ENCODE measurements around the gene PAX6. TPM values are rescaled to one million over a fixed set of nuclear protein-coding genes. Genes with fewer than 3 reads are reported as not detected.

The PAX6 gene
- total and polyA plus RNA-seq, 5 donors from 2014 or later, result not detected

DNA sequence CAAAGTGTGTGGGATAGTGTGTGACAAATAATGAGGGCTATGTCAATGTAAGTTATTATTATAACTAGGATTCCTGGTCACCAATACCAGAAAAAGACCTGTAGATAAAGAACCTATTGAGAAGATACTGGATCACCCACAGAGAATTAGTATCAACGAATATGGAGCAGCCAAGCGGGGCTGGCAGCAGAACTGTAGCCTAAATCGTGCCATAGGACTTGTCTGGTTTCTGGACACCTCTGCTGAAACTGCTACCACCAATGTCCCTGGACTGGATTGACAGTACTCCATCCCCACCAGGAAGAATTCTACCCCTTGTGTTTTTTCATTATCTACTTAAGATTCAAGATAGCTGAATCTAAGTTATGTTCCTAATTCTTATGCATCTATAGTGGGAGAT is 30.3 kb upstream of the PAX6 start:
- Histone ChIP-seq H3K9me3 (ENCODE audit: control insufficient read depth in 2 of 2, low read length in 2 of 2) (no peaks in the 10 kb centered on the region), H3K4me3 (ENCODE audit: low read depth, low read length) (no peak overlapping the region), H3K27me3 (ENCODE audit: control insufficient read depth, insufficient read depth, low read length) (peaks cover 12% of the 10 kb centered on the region), H3K4me1 (ENCODE audit: control insufficient read depth, insufficient read depth, low read length, poor library complexity, severe bottlenecking) (no peaks in the 10 kb centered on the region), H3K27ac (ENCODE audit: insufficient read depth, low read length, poor library complexity, severe bottlenecking) (no peak overlapping the region), H3K36me3 (ENCODE audit: control insufficient read depth, insufficient read depth, low read length) (no peaks in the 10 kb centered on the region)
- Mint-ChIP-seq H3K9me3 (peaks cover 0 to 2% (median 0%) of the 10 kb centered on the region in 7 donors), H3K27me3 (peaks cover 44% of the 10 kb centered on the region), H3K27ac (no peak overlapping the region), H3K4me3 (no peak overlapping the region), H3K4me1 (no peaks in the 10 kb centered on the region), H3K36me3 (no peaks in the 10 kb centered on the region)
- ATAC-seq (ENCODE audit: low read depth in 2 of 2) (no peak), DNase-seq (no peak)

DNA sequence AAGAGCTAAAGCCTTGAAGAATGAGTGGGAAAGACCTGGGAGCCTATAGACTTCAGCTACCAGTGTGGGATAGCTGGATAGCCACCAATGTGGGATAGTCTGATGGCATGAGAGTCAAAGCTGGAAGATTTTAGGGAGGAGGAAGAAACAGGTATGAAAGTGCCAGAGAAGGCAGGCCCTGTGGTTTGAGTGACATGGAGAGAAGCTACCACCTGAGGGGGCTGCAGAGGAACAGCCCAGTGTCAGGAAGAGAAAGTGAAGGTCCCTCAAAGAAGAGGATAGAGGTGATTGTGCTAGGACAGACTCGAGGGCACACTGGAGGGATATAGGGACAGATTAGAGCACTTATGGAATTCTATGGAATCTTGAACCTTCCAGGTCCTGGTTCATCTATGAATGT is 23.1 kb upstream of the PAX6 start:
- peaks cover 29% of the 10 kb centered on the region for H3K27me3 Mint-ChIP-seq
- Histone ChIP-seq H3K9me3 (ENCODE audit: control insufficient read depth in 2 of 2, low read length in 2 of 2) (no peaks in the 10 kb centered on the region), H3K27me3 (ENCODE audit: control insufficient read depth, insufficient read depth, low read length) (peaks cover 25% of the 10 kb centered on the region), H3K36me3 (ENCODE audit: control insufficient read depth, insufficient read depth, low read length) (no peaks in the 10 kb centered on the region), H3K4me3 (ENCODE audit: low read depth, low read length) (no peak overlapping the region), H3K4me1 (ENCODE audit: control insufficient read depth, insufficient read depth, low read length, poor library complexity, severe bottlenecking) (no peaks in the 10 kb centered on the region), H3K27ac (ENCODE audit: insufficient read depth, low read length, poor library complexity, severe bottlenecking) (no peak overlapping the region)
- H3K36me3 Mint-ChIP-seq, result no peaks in the 10 kb centered on the region
- H3K9me3 Mint-ChIP-seq, result peaks cover 0 to 3% (median 0%) of the 10 kb centered on the region in 7 donors
- ATAC-seq (ENCODE audit: low read depth in 2 of 2) (no peak), DNase-seq (no peak)
- H3K4me1 Mint-ChIP-seq, result no peaks in the 10 kb centered on the region
- H3K4me3 Mint-ChIP-seq, result no peak overlapping the region
- H3K27ac Mint-ChIP-seq, result no peak overlapping the region

DNA sequence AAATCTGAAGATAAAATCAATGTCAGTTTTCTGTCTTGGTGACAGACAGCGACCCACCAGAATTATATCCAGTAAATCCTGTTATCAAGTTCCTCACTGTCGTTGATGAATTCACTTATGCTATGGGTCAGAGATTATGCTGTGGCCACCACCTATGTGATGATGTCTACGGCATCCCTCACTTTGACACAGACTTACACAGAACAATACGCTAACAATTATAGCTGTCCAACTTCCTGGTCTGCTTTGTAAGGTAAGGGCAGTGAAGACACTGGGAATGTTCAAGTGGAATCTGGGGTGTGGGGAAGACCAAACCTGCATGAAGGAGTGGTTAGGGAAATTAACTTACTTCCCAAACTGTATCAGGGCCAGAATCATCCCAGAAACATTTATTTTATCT is 19.3 kb upstream of the PAX6 start:
- Mint-ChIP-seq H3K9me3 (peaks cover 0 to 6% (median 0%) of the 10 kb centered on the region in 7 donors), H3K27me3 (peaks cover 53% of the 10 kb centered on the region)

DNA sequence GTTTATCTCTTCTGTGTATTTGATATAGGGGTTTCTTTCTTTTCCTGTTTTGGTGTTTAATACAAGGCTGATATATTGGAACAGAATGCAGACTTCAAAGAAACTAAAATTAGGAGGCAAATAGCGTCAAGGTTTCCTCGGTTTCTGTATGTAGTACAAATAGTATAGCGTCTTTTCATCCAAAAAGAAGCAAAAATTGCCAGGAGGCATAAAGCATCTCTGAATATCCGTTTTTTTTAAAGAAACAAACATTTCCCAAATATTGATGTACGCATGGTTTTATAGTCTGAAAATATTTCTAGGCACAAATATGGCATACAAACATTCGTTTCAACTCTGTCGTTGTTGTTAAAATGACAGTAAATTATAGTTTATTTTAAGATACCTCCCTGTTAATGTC is 17.1 kb upstream of the PAX6 start:
- Histone ChIP-seq H3K36me3 (ENCODE audit: control insufficient read depth, insufficient read depth, low read length) (no peaks in the 10 kb centered on the region), H3K27ac (ENCODE audit: insufficient read depth, low read length, poor library complexity, severe bottlenecking) (no peak overlapping the region), H3K4me1 (ENCODE audit: control insufficient read depth, insufficient read depth, low read length, poor library complexity, severe bottlenecking) (peaks cover 12% of the 10 kb centered on the region), H3K4me3 (ENCODE audit: low read depth, low read length) (no peak overlapping the region), H3K27me3 (ENCODE audit: control insufficient read depth, insufficient read depth, low read length) (peaks cover 41% of the 10 kb centered on the region), H3K9me3 (ENCODE audit: control insufficient read depth in 2 of 2, low read length in 2 of 2) (peaks cover 0 to under 1% of the 10 kb centered on the region in 2 experiments)
- no peak overlapping the region for H3K4me3 Mint-ChIP-seq
- peaks cover 0 to 8% (median 0%) of the 10 kb centered on the region in 7 donors for H3K9me3 Mint-ChIP-seq
- DNase-seq (no peak), ATAC-seq (ENCODE audit: low read depth in 2 of 2) (no peak)
- peaks cover 72% of the 10 kb centered on the region for H3K27me3 Mint-ChIP-seq
- H3K27ac Mint-ChIP-seq, result no peak overlapping the region
- H3K36me3 Mint-ChIP-seq, result no peaks in the 10 kb centered on the region
- peaks cover 10 to 34% (median 17%) of the 10 kb centered on the region in 4 donors for H3K4me1 Mint-ChIP-seq

More for the DNA sequence above, 19.3 kb upstream of the PAX6 start:
- Mint-ChIP-seq H3K4me3 (no peak overlapping the region), H3K27ac (peak overlapping the region in 1 of 3 donors; percentile 22), H3K36me3 (no peaks in the 10 kb centered on the region), H3K4me1 (peaks cover 5 to 19% (median 10%) of the 10 kb centered on the region in 4 donors)
- ATAC-seq (ENCODE audit: low read depth in 2 of 2) (no peak), DNase-seq (no peak)
- H3K36me3 ChIP-seq (ENCODE audit: control insufficient read depth, insufficient read depth, low read length), result no peaks in the 10 kb centered on the region
- no peak overlapping the region for H3K4me3 ChIP-seq (ENCODE audit: low read depth, low read length)
- H3K27ac ChIP-seq (ENCODE audit: insufficient read depth, low read length, poor library complexity, severe bottlenecking), result no peak overlapping the region
- H3K27me3 ChIP-seq (ENCODE audit: control insufficient read depth, insufficient read depth, low read length), result peaks cover 37% of the 10 kb centered on the region
- H3K9me3 ChIP-seq (ENCODE audit: control insufficient read depth in 2 of 2, low read length in 2 of 2), result no peaks in the 10 kb centered on the region
- H3K4me1 ChIP-seq (ENCODE audit: control insufficient read depth, insufficient read depth, low read length, poor library complexity, severe bottlenecking), result peaks cover 9% of the 10 kb centered on the region

DNA sequence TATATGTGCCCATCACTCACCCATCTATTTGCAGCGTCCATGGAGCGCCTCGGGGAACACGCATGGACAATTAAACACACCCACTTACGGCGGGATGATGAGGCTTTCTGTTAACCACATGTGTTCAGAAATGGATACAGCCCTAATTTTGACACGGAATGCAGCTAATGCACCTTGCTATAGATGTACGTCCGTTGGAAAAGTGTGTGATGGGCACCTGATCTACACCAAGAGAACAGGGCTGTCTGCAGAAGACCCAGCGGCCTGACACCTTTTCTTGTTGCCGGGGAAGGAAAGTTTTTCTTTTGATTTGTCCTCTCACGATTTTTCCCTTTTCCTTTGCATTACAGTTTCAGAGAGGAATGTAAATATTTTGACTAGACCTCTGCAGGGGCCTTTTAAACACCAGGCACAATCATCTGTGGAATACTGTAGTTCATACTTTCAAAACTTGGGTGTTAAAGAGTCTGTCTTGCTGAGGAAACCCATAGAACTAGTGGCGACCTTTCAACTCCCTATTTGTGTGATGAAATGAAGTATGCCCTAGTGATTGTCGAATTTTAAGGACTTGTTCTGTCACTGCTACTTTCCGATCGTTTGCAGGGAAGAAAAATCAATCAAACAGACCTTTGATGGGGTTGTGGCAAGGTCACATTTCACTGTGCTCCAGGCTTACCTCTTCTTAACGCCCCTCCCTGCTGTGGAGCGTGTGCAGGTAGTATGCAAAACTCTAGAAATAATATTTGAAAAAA is 16.5 kb upstream of the PAX6 start:
- DNase-seq (no peak), ATAC-seq (ENCODE audit: low read depth in 2 of 2) (no peak)
- H3K27ac ChIP-seq (ENCODE audit: insufficient read depth, low read length, poor library complexity, severe bottlenecking), result no peak overlapping the region
- peaks cover 12% of the 10 kb centered on the region for H3K4me1 ChIP-seq (ENCODE audit: control insufficient read depth, insufficient read depth, low read length, poor library complexity, severe bottlenecking)
- Mint-ChIP-seq H3K27ac (peak overlapping the region in 1 of 3 donors; percentile 58), H3K36me3 (no peaks in the 10 kb centered on the region), H3K9me3 (peaks cover 0 to 12% (median 0%) of the 10 kb centered on the region in 7 donors), H3K27me3 (peaks cover 77% of the 10 kb centered on the region), H3K4me1 (peaks cover 10 to 34% (median 17%) of the 10 kb centered on the region in 4 donors), H3K4me3 (peak overlapping the region in 3 of 4 donors; percentile 20 to 51 (median 49))
- peaks cover 0 to 1% of the 10 kb centered on the region in 2 experiments for H3K9me3 ChIP-seq (ENCODE audit: control insufficient read depth in 2 of 2, low read length in 2 of 2)
- no peak overlapping the region for H3K4me3 ChIP-seq (ENCODE audit: low read depth, low read length)
- H3K36me3 ChIP-seq (ENCODE audit: control insufficient read depth, insufficient read depth, low read length), result no peaks in the 10 kb centered on the region
- H3K27me3 ChIP-seq (ENCODE audit: control insufficient read depth, insufficient read depth, low read length), result peaks cover 41% of the 10 kb centered on the region

DNA sequence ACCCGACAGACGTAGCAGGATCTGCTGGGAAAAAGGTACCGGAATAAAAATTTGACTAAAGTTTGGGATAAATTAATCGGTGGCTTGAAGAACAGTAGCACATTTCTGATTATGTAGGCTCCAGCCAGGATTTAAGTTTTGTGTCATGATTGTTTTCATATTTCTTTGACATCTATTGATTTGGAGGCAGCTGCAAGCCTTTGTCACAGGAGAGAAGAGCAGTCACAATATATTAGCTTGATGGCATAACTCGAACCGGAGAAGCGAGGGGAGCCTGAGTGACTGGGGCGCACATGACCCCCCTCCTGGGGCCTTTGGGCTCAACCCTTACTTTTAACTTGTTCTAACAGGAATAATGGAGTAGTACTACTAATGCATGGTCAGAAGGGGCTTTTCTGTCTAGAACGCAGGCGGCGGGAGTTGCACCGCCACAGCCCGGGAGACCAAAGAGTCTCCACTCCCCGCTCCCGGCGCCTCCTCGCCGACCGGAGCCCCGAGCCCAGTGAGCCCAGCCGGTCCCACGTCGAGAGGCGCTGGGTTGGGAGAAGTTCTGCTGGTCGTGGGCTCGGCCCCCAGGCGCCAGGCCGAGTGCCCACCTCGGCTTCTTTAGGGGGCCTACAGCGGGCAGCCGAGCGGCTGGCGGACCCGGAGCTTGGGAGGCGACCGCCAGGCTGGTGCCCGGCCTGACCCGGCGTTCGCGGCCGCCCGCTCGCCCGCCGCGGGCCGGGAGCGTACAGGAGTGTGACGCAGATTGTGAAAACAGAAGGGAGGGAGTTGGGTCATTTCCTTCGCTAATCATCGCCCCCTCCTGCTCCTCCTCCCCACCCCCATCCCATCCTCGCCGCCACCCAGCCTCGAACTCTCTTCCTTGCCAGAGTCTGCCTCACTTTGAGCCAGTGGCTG is 15.7 kb upstream of the PAX6 start:
- peaks cover 83% of the 10 kb centered on the region for H3K27me3 Mint-ChIP-seq
- H3K36me3 ChIP-seq (ENCODE audit: control insufficient read depth, insufficient read depth, low read length), result no peaks in the 10 kb centered on the region
- H3K36me3 Mint-ChIP-seq, result no peaks in the 10 kb centered on the region
- peak overlapping the region in 3 of 4 donors; percentile 20 to 68 (median 39) for H3K4me3 Mint-ChIP-seq
- peaks cover 12% of the 10 kb centered on the region for H3K4me1 ChIP-seq (ENCODE audit: control insufficient read depth, insufficient read depth, low read length, poor library complexity, severe bottlenecking)
- no peak overlapping the region for H3K4me3 ChIP-seq (ENCODE audit: low read depth, low read length)
- H3K27me3 ChIP-seq (ENCODE audit: control insufficient read depth, insufficient read depth, low read length), result peaks cover 48% of the 10 kb centered on the region
- ATAC-seq (ENCODE audit: low read depth in 2 of 2) (no peak), DNase-seq (no peak)
- H3K27ac ChIP-seq (ENCODE audit: insufficient read depth, low read length, poor library complexity, severe bottlenecking), result no peak overlapping the region
- H3K27ac Mint-ChIP-seq, result peak overlapping the region in 1 of 3 donors; percentile 58
- peaks cover 0 to 12% (median 0%) of the 10 kb centered on the region in 7 donors for H3K9me3 Mint-ChIP-seq
- peaks cover 0 to 1% of the 10 kb centered on the region in 2 experiments for H3K9me3 ChIP-seq (ENCODE audit: control insufficient read depth in 2 of 2, low read length in 2 of 2)
- peaks cover 13 to 34% (median 17%) of the 10 kb centered on the region in 4 donors for H3K4me1 Mint-ChIP-seq

DNA sequence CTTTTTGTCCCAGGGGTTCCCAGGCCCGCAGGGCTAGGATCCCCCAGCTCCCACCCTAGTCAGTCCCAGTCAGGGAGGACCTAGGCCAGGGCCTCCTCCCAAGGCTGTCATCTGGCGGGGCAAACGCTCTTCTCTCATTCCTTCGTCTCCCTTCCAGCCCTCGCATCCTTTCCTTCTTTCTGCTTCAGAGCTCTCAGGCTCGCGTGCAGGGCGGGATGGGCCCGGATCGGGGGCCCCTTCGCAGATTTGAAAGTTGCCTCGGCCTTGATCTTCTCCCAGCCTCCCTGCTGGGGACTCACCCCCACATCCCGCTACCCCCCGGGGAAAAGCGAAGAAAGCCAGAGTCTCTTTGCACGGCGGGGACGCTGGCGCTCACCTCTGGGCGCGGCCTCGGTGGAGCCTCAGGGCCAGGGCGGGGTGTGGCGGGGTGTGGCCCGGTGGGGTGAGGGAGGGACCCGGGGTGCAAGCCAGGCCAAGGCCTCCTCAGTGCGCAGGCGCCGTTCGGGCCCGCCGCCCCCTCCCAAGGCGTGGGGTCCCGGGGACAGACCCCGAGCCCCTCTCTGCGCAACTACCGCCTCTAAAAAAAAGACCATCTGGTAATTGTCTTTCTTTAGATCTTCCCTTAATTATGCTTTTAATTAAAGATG is 14.8 kb upstream of the PAX6 start:
- Mint-ChIP-seq H3K36me3 (no peaks in the 10 kb centered on the region), H3K9me3 (peaks cover 0 to 16% (median 0%) of the 10 kb centered on the region in 7 donors), H3K4me3 (no peak overlapping the region), H3K27ac (no peak overlapping the region), H3K27me3 (peaks cover 88% of the 10 kb centered on the region), H3K4me1 (peaks cover 16 to 34% (median 19%) of the 10 kb centered on the region in 4 donors)
- Histone ChIP-seq H3K9me3 (ENCODE audit: control insufficient read depth in 2 of 2, low read length in 2 of 2) (peaks cover 0 to 4% of the 10 kb centered on the region in 2 experiments), H3K27me3 (ENCODE audit: control insufficient read depth, insufficient read depth, low read length) (peaks cover 56% of the 10 kb centered on the region), H3K36me3 (ENCODE audit: control insufficient read depth, insufficient read depth, low read length) (no peaks in the 10 kb centered on the region), H3K4me1 (ENCODE audit: control insufficient read depth, insufficient read depth, low read length, poor library complexity, severe bottlenecking) (peaks cover 12% of the 10 kb centered on the region), H3K27ac (ENCODE audit: insufficient read depth, low read length, poor library complexity, severe bottlenecking) (no peak overlapping the region), H3K4me3 (ENCODE audit: low read depth, low read length) (no peak overlapping the region)
- DNase-seq (no peak), ATAC-seq (ENCODE audit: low read depth in 2 of 2) (no peak)

Data from CD4-positive, CD25-positive, alpha-beta regulatory T cell (primary cell).